ENCODE results near the gene MOB3B.

DNA sequence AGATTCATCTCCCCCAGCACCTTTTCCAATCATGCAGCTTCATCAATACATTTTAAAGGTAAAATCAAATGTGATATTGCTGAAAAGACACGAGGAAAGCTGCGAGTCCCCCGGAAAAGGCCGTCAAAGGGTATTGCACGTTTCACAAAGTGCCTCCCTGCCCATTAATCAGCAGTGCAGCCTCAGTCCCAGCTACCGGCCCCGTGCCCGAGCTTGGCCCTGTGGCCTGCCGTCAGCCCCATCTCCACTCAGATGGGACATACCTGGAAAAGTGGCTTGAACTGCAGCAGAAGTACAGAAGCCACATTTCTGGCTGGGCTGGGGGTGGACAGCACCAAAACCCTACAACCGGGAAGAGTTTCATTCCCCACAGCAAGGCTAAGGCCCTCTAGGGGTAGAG, 192.8 kb downstream of the MOB3B start:
- TF ChIP-seq, protein P1, sequence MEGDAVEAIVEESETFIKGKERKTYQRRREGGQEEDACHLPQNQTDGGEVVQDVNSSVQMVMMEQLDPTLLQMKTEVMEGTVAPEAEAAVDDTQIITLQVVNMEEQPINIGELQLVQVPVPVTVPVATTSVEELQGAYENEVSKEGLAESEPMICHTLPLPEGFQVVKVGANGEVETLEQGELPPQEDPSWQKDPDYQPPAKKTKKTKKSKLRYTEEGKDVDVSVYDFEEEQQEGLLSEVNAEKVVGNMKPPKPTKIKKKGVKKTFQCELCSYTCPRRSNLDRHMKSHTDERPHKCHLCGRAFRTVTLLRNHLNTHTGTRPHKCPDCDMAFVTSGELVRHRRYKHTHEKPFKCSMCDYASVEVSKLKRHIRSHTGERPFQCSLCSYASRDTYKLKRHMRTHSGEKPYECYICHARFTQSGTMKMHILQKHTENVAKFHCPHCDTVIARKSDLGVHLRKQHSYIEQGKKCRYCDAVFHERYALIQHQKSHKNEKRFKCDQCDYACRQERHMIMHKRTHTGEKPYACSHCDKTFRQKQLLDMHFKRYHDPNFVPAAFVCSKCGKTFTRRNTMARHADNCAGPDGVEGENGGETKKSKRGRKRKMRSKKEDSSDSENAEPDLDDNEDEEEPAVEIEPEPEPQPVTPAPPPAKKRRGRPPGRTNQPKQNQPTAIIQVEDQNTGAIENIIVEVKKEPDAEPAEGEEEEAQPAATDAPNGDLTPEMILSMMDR (IDR thresholded peaks at IDR 0.05) = no peak
- TF ChIP-seq POLR2A (IDR thresholded peaks at IDR 0.05) = no peak
